SK-N-MC (cell line): ENCODE data around the gene PAFAH1B1.

Source experiments
- EZH2 ChIP-seq: fragments of 200-600 bp; sonication (generic); IDR thresholded peaks from one replicate; pipeline ENCODE4 v1.6.1; 2017; ENCODE audit warnings: antibody characterized with exemption
- FOXP2 ChIP-seq: optimal IDR thresholded peaks from 2 replicates; pipeline ENCODE3; 2011; ENCODE audit warnings: mild to moderate bottlenecking, moderate library complexity; ENCODE audit not compliant: insufficient read depth; ENCODE audit errors: extremely low read length, control extremely low read depth
- POLR2AphosphoS5 ChIP-seq: IDR thresholded peaks from 2 replicates; pipeline ENCODE4 v1.6.1; 2012; ENCODE audit warnings: mild to moderate bottlenecking, low read depth, low read length, borderline replicate concordance

DNA sequence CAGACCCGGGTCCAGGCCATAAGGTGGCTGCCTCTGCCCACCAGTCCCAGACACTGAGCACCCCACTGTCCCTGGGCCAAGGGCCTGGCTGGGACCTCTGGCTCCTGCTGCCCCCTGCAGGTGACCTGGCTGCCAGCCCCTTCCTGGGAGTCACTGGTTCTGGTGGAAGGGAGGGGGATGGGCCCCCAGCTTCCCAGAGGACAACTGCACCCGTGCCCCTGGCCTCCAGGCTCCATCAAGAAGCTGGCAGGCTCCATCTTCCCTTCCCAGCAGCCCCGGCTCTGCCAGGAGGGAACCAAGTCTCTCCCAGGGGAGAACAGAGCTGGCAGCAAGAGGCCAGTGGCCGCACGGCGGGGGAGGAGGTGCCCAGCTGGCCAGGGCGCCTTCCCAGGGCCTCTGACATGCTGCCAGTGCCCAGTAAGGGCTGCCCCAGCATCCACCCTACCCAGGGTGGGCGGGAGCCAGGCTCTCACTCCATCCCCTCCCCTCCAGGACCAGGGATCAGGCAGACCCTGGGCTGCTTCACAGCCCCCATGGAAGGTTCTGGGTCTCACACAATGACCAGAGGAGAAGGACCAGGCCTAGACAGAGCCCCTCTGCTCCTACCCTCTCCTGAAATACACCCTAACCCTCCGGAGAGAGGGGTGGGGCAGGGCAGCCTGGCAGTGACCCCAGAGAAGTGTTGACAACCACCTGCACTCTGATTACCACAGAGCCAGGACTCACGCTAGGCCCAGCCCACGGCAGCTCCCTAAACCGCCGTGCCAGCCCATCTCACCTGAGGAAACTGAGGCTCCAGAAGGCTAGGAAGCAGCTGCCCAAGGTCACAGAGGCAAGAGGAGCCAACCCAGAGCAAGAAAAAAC, 114.5 kb downstream of the PAFAH1B1 start:
- no peak for TF ChIP-seq EZH2
- no peak for TF ChIP-seq POLR2AphosphoS5
- no peak for TF ChIP-seq FOXP2
